GM19463 (cell line): ENCODE results near the gene SCCPDH.
A peak's percentile ranks its signal among the peaks of the same experiment; 100 is the strongest.

Source experiments
- ATAC-seq: cut with Tn5 transposase; IDR thresholded peaks from one replicate; pipeline ENCODE4 v1.9.1; 2021; ENCODE audit warnings: mild to moderate bottlenecking, moderate library complexity; ENCODE audit not compliant: unreplicated experiment

The SCCPDH gene

DNA sequence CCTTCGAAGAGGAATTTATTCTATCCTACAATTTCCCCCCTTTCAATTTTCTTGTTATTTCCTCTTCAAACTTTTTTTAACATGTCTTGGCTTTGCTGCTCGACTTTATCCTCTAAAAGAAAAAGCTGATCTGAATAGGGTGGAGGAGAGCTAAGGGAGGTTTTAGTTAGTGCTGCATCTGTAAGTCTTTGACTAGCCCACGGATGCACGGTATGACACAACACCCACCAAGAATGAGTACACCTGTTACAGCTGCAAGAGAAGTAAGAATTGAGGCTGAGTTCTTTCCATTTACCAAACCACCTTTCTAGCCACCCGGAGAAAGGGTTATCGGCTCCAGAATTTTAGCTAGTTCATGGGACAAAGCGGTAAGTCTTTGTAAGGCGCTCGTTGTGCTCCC, 23.8 kb downstream of the SCCPDH start:
- ATAC-seq: no peak

DNA sequence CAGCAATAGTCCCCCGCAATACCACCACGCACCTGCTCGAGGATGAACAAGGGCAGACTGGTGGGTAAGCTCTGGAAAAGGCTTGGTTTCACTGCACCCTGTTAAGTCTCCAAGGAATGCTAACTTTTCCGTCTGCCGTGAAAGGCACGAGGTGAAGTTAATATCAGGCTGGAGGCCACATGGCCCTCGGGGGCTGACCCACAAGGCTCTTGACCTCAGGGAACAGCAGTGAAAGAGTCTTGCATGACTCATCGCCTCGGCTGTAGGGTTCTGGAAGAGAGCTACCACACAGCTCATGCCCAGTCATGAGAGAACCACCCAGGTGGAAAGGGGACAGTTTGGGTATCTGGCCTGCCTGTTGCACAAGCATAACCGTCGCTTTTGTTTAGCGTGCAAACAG, 24.7 kb downstream of the SCCPDH start:
- no peak for ATAC-seq

DNA sequence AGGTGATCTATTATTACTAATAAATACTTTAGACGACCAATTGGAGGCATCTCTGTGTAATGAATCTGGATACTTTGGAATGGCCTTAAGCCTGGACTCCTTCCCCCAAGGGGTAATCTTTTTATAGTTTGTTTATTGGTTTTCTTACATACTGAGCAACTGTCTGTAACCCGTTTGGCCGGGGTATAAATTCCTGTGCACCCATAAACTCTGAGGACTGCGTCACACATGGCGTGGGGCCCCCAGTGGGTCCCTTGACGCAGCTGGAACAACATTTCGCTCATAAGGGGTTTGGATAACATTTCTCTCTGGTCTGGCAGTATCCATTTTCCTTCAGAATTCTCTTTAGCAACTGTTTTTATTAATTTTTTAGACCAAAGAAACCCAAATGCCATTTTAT, 26.5 kb downstream of the SCCPDH start:
- no peak for ATAC-seq

DNA sequence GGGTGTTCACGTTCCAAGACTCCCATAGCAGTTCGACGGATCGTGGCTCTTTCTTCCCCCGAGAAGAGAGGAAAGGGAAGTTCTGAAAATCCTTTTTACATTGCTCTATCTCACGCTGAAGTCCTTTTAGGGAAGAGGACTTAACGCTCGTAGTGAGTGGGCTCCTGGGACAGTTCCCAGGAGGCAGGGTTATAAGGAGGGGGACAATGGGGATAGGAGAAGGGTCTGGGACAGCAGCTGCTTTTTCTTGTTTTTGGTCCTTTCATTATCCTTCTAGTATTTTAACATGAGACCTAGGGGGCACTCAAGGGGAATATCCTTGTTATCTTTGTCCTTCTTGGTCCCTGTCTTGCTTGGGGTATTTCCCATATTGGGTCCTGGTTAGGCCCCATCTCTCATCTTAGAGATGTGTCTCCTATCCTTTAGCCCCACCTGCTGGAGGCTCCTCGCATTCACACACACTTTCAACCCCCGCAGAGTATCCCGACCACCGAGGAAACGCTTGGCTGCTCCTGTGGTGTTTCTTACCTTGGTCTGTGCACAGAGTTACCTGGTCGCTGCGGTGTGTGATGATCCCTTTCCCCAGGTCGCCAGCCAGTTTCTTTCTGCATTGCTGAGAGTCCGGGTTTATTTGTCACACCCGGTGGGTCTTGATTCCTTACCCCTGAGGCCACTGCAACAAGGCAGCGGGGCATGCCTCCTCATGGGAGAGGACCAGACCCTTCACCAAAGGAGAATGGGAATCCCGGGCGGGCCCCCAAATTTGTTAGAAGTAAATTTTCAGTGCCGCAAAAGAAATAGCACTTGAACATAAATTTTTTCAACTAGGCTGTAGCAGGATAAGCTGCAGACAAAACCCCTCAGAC, 29.7 kb downstream of the SCCPDH start:
- ATAC-seq: peak; percentile 98

DNA sequence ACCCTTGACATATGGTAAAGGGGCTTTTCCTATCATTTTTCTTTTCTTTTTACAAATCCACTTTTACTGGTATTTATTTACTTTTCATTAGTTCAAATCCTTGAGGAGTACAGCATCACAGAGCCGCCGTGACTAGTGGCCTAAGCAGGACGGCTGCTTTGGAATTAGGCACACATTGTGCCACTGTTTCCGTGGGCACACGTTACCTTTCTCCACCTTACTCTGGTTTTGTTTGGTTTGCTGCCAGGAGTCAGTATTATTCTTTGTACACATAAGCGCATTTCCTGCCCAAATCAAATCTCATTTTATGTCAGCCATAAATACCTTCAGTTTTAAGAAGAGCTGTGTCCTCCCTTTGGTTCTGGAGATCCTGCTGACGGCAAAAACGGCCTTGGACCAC, 31.2 kb downstream of the SCCPDH start:
- ATAC-seq: no peak

DNA sequence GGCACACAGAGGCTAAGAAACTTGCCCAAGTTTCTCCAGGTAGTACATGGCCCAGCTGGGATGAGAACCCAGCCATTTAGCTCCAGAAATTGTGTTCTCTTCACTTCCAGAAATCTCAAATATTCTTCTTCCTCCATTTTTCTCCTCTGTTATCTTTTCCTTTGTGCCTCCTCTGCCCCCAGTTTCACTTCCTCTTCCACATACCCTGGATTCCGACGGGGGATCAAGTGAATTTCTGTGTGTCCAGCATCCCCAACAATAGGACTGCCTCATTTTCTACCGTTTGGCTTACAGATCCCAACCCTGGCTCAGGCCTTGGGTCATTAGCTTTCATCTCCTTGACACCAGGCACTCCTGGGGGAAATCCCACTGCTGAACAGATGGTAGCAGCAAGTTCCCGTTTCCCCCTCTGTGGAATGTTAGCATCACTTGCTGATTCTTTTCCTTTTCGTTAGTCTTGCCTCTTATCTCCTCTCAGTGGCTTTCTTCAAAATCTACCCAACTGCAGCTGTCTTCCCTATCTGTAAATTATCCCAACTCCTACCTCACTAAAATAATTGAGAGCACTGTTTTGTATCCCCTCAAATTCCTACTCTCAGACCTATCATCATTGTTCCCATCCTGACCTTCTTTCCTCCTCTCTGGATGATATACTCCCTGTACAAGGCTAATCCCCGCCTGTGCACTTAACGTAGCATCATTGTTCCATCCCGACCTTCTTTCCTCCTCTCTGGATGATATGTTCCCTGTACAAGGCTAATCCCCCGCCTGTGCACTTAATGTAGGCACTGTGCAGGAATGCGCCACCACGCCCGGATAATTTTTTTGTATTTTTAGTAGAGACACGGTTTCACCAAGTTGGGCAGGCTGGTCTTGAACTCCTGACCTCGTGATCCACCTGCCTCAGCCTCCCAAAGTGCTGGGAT, 36.5 kb downstream of the SCCPDH start:
- ATAC-seq: no peak

DNA sequence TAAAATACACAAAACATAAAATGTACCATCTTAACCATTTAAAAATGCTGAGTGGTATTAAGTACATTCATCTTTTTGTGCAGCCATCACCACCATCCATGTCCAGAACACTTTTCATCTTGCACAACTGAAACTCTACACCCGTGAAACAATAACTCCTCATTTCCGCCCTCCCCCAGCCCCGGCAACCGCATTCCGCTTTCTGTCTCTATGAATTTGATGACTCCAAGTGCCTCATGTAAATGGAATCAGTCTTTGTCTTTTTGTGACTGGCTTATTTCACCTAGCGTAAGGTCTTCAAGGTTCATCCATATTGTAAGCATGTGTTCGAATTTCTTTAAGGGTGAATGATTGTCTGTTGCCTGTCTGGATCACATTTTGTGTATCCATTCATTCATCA, 37.2 kb downstream of the SCCPDH start:
- no peak for ATAC-seq

DNA sequence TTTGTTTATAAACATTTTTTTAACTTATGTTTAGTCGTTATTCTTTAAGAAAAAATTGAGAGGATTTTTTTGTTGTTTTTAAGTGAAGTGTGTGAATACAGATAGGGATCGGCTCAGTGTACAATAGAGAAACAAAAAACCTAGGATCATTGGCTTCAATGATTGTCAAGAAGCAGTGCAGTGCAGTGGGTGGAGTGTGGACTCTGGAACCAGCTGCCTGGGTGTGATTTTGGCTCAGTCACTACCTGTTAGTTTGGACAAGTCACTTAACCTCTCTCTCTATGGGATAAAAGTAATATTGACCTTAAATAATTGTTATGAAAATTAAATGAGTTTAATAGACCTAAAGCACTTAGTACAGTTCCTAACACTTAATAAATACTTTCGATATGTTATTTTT, 41.3 kb downstream of the SCCPDH start:
- ATAC-seq: no peak

DNA sequence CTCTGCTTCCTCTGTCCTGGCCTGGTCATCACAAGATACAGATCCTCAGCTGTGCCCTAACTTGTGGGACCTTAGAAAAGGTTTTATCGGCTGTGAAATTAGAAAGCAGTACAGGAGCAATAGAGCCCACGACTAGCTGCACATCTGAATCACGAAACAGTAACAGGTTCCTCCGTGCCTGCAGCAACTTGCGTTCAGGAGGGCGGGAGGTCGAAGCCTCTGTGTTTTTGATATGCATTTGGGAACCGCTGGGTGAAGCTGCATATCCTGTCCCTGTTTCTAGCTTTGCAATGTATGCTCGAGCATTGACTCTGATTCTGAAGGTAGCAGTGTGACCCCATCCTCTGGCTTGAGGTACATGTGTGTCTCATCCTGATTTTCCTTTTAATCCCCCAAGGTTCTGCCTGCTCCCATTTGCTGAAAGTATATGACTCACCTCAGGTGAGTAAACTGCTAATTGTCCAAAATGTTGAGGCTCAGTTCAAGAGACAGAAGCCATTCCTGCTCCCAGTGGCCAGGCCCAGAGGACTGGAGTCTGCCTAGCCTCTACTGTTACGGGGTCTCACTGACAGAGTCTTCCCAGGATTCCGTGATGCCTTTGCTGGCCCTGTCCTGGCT, 44.3 kb downstream of the SCCPDH start:
- ATAC-seq: no peak

DNA sequence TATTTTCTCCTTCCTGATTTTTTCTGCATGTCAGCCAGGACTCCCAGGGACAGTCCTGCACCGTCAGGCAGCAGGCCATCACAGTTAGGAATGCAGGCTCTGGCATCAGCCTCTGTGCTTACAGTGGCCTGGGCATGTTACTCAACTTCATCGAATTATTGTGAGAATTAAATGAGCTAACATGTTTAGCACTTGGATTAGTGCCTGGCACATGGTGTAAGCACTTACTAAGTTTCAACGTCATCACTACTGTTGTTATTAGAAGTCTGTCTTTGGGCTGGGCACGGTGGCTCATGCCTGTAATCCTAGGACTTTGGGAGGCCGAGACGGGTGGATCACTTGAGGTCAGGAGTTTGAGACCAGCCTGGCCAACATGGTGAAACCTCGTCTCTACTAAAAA, 45.1 kb downstream of the SCCPDH start:
- no peak for ATAC-seq

DNA sequence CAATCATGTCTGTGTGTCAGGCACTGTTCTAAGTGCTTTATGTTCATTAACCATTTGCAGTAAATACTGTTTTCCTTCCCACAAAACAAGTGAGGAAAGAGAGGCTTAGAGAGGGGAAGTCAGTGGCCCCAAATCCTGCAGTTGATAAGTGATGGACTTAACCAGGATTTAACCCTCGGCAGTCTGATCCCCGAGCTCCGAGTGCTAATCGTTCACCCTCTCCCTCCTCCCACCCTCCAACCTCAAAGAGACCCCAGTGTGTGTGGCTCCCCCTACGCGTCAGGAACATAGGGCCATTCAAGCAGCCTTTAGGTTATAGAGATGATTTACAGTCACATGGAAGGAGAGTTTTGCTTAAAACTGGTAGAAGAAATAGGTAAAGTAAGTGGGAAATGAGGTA, 47.2 kb downstream of the SCCPDH start:
- ATAC-seq: no peak

DNA sequence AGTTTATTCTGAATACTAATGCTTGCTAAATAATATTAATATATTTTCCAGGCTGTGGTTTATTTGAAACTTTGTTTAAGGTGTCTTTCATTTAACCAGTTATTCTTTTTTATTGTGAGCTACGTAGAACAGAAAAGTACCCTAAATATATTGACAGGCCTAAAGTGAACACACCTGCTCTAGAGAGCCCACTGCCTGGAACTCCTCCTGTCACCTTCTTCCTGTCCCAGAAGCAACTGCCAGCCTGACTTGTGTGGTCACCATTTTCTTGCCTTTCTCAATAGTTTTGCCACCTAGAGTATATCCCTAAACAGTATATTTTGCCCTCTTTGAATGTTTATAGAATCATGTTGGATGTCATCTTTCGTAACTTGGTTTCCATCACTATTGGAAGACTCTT, 48.5 kb downstream of the SCCPDH start:
- ATAC-seq: peak; percentile 26

DNA sequence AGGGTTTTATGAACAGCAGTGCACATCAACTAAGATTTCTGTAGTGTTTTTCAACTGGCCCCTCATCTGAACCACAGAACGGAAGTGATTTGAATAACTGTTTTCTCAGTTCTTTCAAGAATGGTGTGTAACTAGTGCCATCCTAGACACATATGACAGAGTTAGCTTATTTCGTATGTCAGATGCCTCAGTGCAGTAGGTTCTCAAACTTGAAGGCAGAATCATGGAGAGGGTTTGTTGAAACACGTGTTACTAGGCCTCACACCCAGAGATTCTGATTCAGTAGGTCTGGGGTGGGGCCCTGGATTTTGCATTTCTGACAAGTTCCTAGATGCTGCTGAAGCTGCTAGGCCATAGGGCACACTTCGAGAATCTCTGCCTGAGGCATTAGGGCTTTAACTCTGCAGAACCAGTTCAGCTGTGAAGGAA, 49.0 kb downstream of the SCCPDH start:
- ATAC-seq: peak; percentile 98

DNA sequence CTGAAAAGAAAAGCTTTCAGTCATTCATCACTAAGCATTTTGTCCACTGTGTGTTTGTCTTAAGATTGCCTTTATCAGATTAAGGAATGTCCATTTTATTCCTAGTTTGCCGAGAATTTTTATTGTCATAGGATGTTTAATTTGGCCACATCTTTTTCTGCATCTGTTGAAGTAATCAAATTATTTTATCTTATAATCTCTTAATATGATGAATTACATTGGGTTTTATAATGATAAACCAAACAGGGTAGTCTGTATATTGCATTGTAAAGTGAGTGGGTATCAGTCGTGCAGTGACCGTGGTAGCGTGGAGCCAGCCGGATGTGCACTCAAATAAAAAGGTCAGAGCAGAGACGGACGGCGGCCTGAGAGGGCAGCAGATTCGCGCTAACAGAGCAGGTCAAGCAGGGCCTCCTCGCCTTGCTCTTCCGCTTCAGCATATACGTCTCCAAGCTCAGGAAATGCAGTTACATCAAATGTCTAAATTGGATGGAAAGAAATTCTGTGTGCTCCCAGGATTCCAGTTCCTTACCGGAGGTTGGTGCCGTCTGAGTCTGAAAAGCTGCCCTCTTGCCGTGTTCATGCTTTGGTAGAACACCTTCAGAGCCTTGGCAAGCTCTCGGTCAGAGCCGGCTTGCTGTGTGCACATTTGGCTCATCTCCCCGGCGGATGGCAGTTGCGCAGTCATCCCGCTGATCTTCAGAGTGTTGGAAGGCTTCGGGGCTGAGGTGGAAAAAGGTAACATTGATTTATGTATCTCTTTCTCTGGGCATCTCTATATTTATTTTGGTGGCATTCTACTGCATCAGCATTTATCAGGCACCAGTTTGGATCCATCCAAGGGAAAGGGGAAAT, 51.5 kb downstream of the SCCPDH start:
- no peak for ATAC-seq

DNA sequence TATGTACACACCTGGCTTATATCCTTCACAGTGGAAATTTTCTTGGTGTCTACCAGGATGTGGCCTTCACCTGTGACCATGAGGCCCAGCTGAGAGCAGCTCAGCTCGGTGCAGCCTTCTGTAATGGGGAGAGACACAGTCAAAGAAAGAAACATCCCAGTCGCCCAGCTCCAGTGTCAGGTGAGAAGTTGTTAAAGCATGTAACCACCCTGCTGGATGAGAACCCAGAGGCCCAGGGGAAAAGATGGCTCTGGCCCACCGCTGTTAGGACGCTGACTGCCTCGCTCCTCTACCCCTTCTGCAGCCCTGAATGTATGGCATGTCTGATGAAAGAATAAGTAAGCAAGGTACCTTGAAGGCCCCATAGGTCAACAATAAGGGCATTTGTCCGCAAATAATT, 52.7 kb downstream of the SCCPDH start:
- ATAC-seq: no peak

DNA sequence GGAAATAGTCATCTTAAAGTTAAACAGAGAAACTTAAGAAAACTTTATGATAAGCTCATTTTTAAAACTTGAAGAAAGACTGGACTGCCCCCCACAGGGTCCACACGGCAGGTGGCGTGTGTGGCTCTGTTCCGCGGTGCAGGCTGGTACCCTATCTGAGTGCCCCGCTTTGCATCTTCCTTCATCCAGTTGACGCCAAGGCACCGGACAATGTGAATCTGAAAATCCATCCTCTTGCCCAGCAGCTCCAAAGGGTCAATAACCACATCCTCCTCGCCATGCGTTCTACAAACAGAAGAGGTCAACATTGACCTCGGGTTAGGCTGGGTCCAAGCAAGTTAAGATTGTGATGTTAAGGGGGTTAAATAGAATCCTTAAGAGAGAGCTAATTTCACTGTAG, 54.5 kb downstream of the SCCPDH start:
- no peak for ATAC-seq

DNA sequence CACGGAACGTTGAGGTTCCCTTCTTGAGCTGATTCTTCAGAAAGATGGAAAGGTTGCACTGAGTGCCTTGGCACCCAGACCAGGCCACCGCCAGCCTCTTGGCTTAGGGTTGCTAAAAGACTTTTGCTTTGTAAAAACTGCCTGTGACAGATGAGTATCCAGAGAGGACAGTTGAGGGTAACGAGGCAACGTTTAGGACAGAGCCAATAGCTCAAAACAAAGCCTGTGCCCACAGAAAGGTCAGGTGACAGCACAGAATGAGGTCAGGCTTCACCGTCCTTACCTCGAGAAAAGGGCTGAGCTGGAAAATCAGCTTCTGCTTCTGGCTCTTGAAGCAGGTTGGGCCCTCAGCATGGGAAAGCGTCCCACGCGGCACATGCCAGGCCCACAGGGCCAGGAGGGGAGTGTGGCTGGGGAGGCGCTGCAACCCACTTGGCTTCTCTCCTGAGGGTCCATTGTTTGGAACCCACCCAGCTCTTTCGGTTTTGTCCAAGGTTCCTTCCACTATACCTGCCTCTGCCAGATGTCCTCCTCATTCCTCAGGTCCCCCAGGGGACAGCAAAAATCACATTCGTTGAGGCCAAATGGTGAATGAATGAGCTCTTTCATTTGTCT, 55.5 kb downstream of the SCCPDH start:
- no peak for ATAC-seq

DNA sequence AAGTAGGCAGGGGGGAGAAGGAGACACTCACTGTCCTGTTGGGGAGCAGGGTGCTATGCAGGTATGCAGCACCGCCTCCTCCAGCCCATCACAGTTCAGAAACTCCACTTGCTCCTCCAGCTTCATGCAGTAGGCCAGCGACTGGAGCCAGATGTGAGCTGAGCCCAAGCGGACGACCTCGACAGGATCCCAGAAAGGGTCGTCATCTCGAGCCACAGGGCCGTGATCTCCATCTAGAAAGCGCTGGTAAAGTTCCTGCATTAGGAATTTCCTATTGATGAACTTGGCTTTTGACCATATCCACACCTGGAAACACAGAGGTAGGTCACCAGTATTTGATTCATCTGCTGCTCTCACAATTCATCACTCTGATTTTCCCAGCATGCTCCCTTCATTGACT, 56.1 kb downstream of the SCCPDH start:
- ATAC-seq: no peak

DNA sequence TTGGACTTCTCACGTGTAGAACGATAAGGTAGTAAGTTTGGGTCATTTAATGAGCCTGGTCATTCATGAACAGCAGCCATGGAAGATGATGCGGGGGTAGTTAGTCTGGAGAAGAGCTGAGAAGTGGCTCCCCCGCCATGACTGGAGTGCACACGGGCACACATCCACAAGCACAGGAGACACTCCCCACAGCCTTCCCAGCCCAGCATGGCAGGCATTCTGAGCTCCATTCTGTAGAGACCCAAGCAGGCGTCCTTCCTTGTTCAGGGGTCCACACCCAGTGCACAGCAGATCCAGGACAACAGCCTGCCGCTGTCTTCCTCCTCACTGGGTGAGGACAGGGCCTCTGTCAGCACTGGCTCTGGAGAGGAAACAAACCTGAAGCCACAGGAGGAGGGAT, 57.0 kb downstream of the SCCPDH start:
- no peak for ATAC-seq
